OCI-LY1 (cell line): ENCODE data around the gene MROH2A.

Experiments
- H2AFZ ChIP-seq: fragments of 200-600 bp; sonication (generic), shearing (Covaris generic); 2 replicates; pipeline ENCODE4 v1.6.0; 2014; ENCODE audit warnings: antibody characterized with exemption, mild to moderate bottlenecking, low read length
- H3F3A ChIP-seq: fragments of 200-600 bp; sonication (generic), shearing (Covaris generic); 2 replicates; pipeline ENCODE4 v1.6.0; 2014; ENCODE audit warnings: mild to moderate bottlenecking, antibody characterized with exemption, low read length, moderate library complexity; ENCODE audit not compliant: insufficient read depth
- H3K27ac ChIP-seq: fragments of 200-600 bp; sonication (generic); 2 replicates; pipeline ENCODE4 v1.5.1; 2014; ENCODE audit warnings: low read length, mixed run types, mild to moderate bottlenecking, low read depth; ENCODE audit not compliant: poor library complexity, severe bottlenecking
- H3K27me3 ChIP-seq: fragments of 200-600 bp; sonication (generic); 2 replicates; pipeline ENCODE4 v1.6.0; 2014; ENCODE audit warnings: antibody characterized with exemption, mild to moderate bottlenecking, low read length, moderate library complexity; ENCODE audit not compliant: insufficient read depth
- H3K36me3 ChIP-seq: fragments of 200-600 bp; sonication (generic); 2 replicates; pipeline ENCODE4 v1.6.1; 2014; ENCODE audit warnings: mild to moderate bottlenecking, antibody characterized with exemption, low read length, moderate library complexity, mixed read lengths; ENCODE audit not compliant: insufficient read depth
- H3K4me1 ChIP-seq: fragments of 200-600 bp; sonication (generic); 2 replicates; pipeline ENCODE4 v1.5.1; 2014; ENCODE audit warnings: mild to moderate bottlenecking, low read length, moderate library complexity; ENCODE audit not compliant: insufficient read depth, severe bottlenecking
- H3K4me2 ChIP-seq: fragments of 200-600 bp; sonication (generic), shearing (Covaris generic); 2 replicates; pipeline ENCODE4 v1.6.1; 2014; ENCODE audit warnings: low read length
- H3K4me3 ChIP-seq: fragments of 200-600 bp; sonication (generic); 2 replicates; pipeline ENCODE4 v1.5.1; 2014; ENCODE audit warnings: low read length, low read depth, mild to moderate bottlenecking, mixed read lengths; ENCODE audit not compliant: poor library complexity, severe bottlenecking
- H3K79me2 ChIP-seq: fragments of 200-600 bp; shearing (Covaris generic); 2 replicates; pipeline ENCODE4 v1.6.1; 2016; ENCODE audit warnings: mixed run types, low read length, mixed read lengths; ENCODE audit not compliant: insufficient read depth
- H3K9ac ChIP-seq: fragments of 200-600 bp; sonication (generic), shearing (Covaris generic); 2 replicates; pipeline ENCODE4 v1.6.1; 2014; ENCODE audit warnings: mild to moderate bottlenecking, low read length, mixed read lengths
- H3K9me2 ChIP-seq: fragments of 200-600 bp; sonication (generic), shearing (Covaris generic); 2 replicates; pipeline ENCODE4 v1.6.1; 2014; ENCODE audit warnings: low read depth, mild to moderate bottlenecking, low read length, mixed read lengths
- H3K9me3 ChIP-seq: fragments of 200-600 bp; shearing (Covaris generic); 2 replicates; pipeline ENCODE4 v1.6.1; 2014; ENCODE audit warnings: low read length, mixed read lengths
- H4K20me1 ChIP-seq: fragments of 200-600 bp; sonication (generic), shearing (Covaris generic); 2 replicates; pipeline ENCODE4 v1.6.0; 2016; ENCODE audit warnings: mild to moderate bottlenecking, low read length; ENCODE audit not compliant: insufficient read depth
- EZH2 ChIP-seq: fragments of 200-600 bp; sonication (generic), shearing (Covaris generic); IDR thresholded peaks from 2 replicates; pipeline ENCODE4 v1.8.0; 2017; ENCODE audit warnings: borderline replicate concordance, mixed run types, mild to moderate bottlenecking, antibody characterized with exemption, low read length, moderate library complexity, mixed read lengths
- TF ChIP-seq, protein P1 (sequence below): fragments of 200-600 bp; sonication (generic), shearing (Covaris generic); IDR thresholded peaks from 2 replicates; pipeline ENCODE4 v1.5.1; 2017; ENCODE audit warnings: mild to moderate bottlenecking, antibody characterized with exemption, low read length, moderate library complexity, mixed read lengths

The MROH2A gene

DNA sequence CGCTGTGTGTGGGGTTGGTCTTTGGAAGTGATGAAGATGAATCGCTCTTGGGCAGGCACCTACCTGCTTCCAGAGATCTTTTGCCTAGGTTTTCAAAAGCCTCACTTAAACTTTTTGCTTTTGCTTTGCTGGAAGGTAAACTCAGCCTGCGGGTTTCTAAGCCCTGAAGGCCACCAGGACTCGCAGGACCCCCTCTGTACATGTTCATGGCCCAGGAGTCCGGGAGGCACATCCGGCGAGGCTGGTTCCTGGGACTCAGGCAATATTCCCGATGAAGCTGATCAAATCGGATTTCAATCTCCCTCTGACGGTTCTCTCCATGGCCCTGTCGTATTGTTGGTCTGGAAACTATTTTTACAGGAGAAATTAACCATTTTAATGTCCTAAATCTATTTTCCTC is 63.1 kb downstream of the MROH2A start:
- Histone ChIP-seq H3K9me2 (no peaks in the 10 kb centered on the region), H3K79me2 (peaks cover 43% of the 10 kb centered on the region), H3K4me1 (peaks cover 4% of the 10 kb centered on the region), H3K27ac (no peak overlapping the region), H4K20me1 (no peaks in the 10 kb centered on the region), H3K9ac (no peak overlapping the region), H3K9me3 (no peaks in the 10 kb centered on the region), H3F3A (no peaks in the 10 kb centered on the region), H2AFZ (no peak overlapping the region), H3K4me2 (no peak overlapping the region), H3K36me3 (peaks cover 100% of the 10 kb centered on the region), H3K27me3 (no peaks in the 10 kb centered on the region), H3K4me3 (no peak overlapping the region)
- no peak for TF ChIP-seq EZH2
- TF ChIP-seq, protein P1, sequence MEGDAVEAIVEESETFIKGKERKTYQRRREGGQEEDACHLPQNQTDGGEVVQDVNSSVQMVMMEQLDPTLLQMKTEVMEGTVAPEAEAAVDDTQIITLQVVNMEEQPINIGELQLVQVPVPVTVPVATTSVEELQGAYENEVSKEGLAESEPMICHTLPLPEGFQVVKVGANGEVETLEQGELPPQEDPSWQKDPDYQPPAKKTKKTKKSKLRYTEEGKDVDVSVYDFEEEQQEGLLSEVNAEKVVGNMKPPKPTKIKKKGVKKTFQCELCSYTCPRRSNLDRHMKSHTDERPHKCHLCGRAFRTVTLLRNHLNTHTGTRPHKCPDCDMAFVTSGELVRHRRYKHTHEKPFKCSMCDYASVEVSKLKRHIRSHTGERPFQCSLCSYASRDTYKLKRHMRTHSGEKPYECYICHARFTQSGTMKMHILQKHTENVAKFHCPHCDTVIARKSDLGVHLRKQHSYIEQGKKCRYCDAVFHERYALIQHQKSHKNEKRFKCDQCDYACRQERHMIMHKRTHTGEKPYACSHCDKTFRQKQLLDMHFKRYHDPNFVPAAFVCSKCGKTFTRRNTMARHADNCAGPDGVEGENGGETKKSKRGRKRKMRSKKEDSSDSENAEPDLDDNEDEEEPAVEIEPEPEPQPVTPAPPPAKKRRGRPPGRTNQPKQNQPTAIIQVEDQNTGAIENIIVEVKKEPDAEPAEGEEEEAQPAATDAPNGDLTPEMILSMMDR = no peak

DNA sequence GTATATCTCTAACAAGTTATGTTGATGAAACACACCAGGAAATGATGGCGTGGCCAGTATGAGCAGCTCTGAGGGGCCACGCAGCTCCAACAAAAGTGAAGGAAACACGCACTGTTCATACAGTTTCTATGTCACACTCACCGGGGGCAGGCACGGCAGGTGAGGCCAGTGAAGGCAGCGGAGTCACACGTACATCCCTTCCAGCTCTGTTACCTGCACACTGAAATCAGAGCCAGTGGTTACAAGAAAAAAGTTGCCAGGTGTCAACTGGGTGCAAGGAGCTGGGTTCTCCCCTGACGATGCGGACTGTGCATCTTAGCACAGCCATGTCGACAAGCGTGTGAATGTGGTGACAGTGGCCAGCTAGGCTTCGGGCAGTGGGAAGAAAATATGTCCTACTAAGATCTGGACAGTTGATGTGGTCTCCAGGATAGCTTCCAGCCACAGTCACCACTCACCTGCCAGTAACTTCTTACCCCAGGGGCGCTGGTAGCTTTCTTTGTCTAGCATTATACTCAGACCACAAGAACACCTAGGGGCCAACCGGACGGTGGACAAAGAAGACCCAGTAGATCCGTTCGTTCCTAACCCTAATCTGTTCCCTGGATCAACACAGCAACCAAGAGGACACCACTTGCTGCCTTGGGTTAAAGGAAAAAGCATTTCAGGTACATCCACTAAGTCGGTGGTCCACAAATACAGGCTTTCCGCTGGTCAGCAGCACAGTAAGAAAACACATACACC is 66.1 kb downstream of the MROH2A start:
- H3K79me2 ChIP-seq = peaks cover 25% of the 10 kb centered on the region; the same call in 1 of the 2 replicates
- no peak overlapping the region for H3K4me3 ChIP-seq
- H3K27ac ChIP-seq = no peak overlapping the region
- H2AFZ ChIP-seq = no peak overlapping the region
- H3K4me1 ChIP-seq = peaks cover 4% of the 10 kb centered on the region
- no peak overlapping the region for H3K4me2 ChIP-seq
- no peaks in the 10 kb centered on the region for H3K9me2 ChIP-seq
- no peaks in the 10 kb centered on the region for H3K27me3 ChIP-seq
- no peak overlapping the region for H3K9ac ChIP-seq
- no peaks in the 10 kb centered on the region for H3F3A ChIP-seq
- H4K20me1 ChIP-seq = no peaks in the 10 kb centered on the region
- peaks cover 100% of the 10 kb centered on the region for H3K36me3 ChIP-seq
- no peaks in the 10 kb centered on the region for H3K9me3 ChIP-seq
- TF ChIP-seq EZH2 = no peak

GRCh38 chr2:233844836-233845235 is 66.7 kb downstream of the MROH2A start:
- no peak overlapping the region for H3K27ac ChIP-seq
- H3K9ac ChIP-seq = no peak overlapping the region
- H4K20me1 ChIP-seq = no peaks in the 10 kb centered on the region
- H3K4me1 ChIP-seq = peaks cover 4% of the 10 kb centered on the region
- no peaks in the 10 kb centered on the region for H3K27me3 ChIP-seq
- H3F3A ChIP-seq = no peaks in the 10 kb centered on the region
- H2AFZ ChIP-seq = no peak overlapping the region
- peaks cover 100% of the 10 kb centered on the region for H3K36me3 ChIP-seq
- peaks cover 19% of the 10 kb centered on the region; the same call in 1 of the 2 replicates for H3K79me2 ChIP-seq
- no peak overlapping the region for H3K4me3 ChIP-seq
- H3K9me3 ChIP-seq = no peaks in the 10 kb centered on the region
- no peak for TF ChIP-seq EZH2
- TF ChIP-seq, protein P1 = no peak
- no peak overlapping the region for H3K4me2 ChIP-seq
- H3K9me2 ChIP-seq = no peaks in the 10 kb centered on the region
